Measurements from ENCODE around the gene LTBP3. TPM values are rescaled to one million over a fixed set of nuclear protein-coding genes. Genes with fewer than 3 reads are reported as not detected.
A peak's percentile ranks its signal among the peaks of the same experiment; 100 is the strongest.

Gene LTBP3
- total and polyA plus RNA-seq, 2 of the 13 experiments (the other 11 are each of a cell fraction or from before 2014, with no cell fraction given): 12.2 to 68.1 TPM

DNA sequence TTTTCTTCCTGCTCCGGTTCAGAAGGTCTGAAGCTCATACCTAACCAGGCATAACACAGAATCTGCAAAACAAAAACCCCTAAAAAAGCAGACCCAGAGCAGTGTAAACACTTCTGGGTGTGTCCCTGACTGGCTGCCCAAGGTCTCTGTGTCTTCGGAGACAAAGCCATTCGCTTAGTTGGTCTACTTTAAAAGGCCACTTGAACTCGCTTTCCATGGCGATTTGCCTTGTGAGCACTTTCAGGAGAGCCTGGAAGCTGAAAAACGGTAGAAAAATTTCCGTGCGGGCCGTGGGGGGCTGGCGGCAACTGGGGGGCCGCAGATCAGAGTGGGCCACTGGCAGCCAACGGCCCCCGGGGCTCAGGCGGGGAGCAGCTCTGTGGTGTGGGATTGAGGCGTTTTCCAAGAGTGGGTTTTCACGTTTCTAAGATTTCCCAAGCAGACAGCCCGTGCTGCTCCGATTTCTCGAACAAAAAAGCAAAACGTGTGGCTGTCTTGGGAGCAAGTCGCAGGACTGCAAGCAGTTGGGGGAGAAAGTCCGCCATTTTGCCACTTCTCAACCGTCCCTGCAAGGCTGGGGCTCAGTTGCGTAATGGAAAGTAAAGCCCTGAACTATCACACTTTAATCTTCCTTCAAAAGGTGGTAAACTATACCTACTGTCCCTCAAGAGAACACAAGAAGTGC, 60.0 kb downstream of the LTBP3 start (continued):
- TF ChIP-seq, protein P1, sequence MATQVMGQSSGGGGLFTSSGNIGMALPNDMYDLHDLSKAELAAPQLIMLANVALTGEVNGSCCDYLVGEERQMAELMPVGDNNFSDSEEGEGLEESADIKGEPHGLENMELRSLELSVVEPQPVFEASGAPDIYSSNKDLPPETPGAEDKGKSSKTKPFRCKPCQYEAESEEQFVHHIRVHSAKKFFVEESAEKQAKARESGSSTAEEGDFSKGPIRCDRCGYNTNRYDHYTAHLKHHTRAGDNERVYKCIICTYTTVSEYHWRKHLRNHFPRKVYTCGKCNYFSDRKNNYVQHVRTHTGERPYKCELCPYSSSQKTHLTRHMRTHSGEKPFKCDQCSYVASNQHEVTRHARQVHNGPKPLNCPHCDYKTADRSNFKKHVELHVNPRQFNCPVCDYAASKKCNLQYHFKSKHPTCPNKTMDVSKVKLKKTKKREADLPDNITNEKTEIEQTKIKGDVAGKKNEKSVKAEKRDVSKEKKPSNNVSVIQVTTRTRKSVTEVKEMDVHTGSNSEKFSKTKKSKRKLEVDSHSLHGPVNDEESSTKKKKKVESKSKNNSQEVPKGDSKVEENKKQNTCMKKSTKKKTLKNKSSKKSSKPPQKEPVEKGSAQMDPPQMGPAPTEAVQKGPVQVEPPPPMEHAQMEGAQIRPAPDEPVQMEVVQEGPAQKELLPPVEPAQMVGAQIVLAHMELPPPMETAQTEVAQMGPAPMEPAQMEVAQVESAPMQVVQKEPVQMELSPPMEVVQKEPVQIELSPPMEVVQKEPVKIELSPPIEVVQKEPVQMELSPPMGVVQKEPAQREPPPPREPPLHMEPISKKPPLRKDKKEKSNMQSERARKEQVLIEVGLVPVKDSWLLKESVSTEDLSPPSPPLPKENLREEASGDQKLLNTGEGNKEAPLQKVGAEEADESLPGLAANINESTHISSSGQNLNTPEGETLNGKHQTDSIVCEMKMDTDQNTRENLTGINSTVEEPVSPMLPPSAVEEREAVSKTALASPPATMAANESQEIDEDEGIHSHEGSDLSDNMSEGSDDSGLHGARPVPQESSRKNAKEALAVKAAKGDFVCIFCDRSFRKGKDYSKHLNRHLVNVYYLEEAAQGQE (IDR thresholded peaks at IDR 0.05; ENCODE audit: borderline replicate concordance in 1 of 2, low read depth in 1 of 2, low read length in 2 of 2): peak in 1 of 2 experiments; percentile 22; a peak in 1 of 4 replicates
- TF ChIP-seq ZMAT3 (CRISPR knock-in tag; conservative IDR thresholded peaks at IDR 0.05) (no peak), ZNF138 (CRISPR knock-in tag; IDR thresholded peaks at IDR 0.05; ENCODE audit: low read depth) (0 out of 2 replicates have a peak, but pooled peaks have one; percentile 14), SIX1 (CRISPR knock-in tag; IDR thresholded peaks at IDR 0.05; ENCODE audit: borderline replicate concordance) (no peak), ZNF75D (CRISPR knock-in tag; IDR thresholded peaks at IDR 0.05; ENCODE audit: borderline replicate concordance) (no peak), GZF1 (CRISPR knock-in tag; IDR thresholded peaks at IDR 0.05) (no peak), ZNF570 (CRISPR knock-in tag; IDR thresholded peaks at IDR 0.05; ENCODE audit: borderline replicate concordance) (no peak), ZNF274 (CRISPR knock-in tag; IDR thresholded peaks at IDR 0.05) (no peak), ZFP62 (CRISPR knock-in tag; IDR thresholded peaks at IDR 0.05) (no peak), DR1 (CRISPR knock-in tag; IDR thresholded peaks at IDR 0.05) (no peak), ARHGAP35 (CRISPR knock-in tag; IDR thresholded peaks at IDR 0.05; ENCODE audit: borderline replicate concordance) (no peak), PRMT3 (CRISPR knock-in tag; IDR thresholded peaks at IDR 0.05; ENCODE audit: borderline replicate concordance, low read depth) (no peak), ZNF883 (CRISPR knock-in tag; IDR thresholded peaks at IDR 0.05; ENCODE audit: not compliant biosample characterization) (no peak), MAFF (IDR thresholded peaks at IDR 0.05; ENCODE audit: low read depth, low read length) (no peak), SIN3B (IDR thresholded peaks at IDR 0.05; ENCODE audit: low read length) (no peak), ZNF709 (CRISPR knock-in tag; IDR thresholded peaks at IDR 0.05) (0 out of 2 replicates have a peak, but pooled peaks have one; percentile 34), KDM5A (IDR thresholded peaks at IDR 0.05; ENCODE audit: borderline replicate concordance, low read length) (peak; percentile 46; the same call in 1 of the 2 replicates), MLLT10 (CRISPR knock-in tag; IDR thresholded peaks at IDR 0.05) (no peak), RCOR2 (CRISPR knock-in tag; IDR thresholded peaks at IDR 0.05) (no peak), MAFG (CRISPR knock-in tag; IDR thresholded peaks at IDR 0.05) (no peak)
- TF ChIP-seq, protein P2, sequence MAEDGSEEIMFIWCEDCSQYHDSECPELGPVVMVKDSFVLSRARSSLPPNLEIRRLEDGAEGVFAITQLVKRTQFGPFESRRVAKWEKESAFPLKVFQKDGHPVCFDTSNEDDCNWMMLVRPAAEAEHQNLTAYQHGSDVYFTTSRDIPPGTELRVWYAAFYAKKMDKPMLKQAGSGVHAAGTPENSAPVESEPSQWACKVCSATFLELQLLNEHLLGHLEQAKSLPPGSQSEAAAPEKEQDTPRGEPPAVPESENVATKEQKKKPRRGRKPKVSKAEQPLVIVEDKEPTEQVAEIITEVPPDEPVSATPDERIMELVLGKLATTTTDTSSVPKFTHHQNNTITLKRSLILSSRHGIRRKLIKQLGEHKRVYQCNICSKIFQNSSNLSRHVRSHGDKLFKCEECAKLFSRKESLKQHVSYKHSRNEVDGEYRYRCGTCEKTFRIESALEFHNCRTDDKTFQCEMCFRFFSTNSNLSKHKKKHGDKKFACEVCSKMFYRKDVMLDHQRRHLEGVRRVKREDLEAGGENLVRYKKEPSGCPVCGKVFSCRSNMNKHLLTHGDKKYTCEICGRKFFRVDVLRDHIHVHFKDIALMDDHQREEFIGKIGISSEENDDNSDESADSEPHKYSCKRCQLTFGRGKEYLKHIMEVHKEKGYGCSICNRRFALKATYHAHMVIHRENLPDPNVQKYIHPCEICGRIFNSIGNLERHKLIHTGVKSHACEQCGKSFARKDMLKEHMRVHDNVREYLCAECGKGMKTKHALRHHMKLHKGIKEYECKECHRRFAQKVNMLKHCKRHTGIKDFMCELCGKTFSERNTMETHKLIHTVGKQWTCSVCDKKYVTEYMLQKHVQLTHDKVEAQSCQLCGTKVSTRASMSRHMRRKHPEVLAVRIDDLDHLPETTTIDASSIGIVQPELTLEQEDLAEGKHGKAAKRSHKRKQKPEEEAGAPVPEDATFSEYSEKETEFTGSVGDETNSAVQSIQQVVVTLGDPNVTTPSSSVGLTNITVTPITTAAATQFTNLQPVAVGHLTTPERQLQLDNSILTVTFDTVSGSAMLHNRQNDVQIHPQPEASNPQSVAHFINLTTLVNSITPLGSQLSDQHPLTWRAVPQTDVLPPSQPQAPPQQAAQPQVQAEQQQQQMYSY (CRISPR knock-in tag; IDR thresholded peaks at IDR 0.05): no peak
- TF ChIP-seq, protein P3, sequence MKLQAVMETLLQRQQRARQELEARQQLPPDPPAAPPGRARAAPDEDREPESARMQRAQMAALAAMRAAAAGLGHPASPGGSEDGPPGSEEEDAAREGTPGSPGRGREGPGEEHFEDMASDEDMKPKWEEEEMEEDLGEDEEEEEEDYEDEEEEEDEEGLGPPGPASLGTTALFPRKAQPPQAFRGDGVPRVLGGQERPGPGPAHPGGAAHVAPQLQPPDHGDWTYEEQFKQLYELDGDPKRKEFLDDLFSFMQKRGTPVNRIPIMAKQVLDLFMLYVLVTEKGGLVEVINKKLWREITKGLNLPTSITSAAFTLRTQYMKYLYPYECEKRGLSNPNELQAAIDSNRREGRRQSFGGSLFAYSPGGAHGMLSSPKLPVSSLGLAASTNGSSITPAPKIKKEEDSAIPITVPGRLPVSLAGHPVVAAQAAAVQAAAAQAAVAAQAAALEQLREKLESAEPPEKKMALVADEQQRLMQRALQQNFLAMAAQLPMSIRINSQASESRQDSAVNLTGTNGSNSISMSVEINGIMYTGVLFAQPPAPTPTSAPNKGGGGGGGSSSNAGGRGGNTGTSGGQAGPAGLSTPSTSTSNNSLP (IDR thresholded peaks at IDR 0.05; ENCODE audit: low read depth, low read length): no peak
